SKM-1 (cell line): ENCODE results near the gene LHFPL3.
"Not testable (repeated sequence)": the region's sequence is repeated elsewhere in the genome, so short reads cannot be mapped to it uniquely, and the experiment has no call there.

ENCODE experiments used
- DNase-seq: peaks from one replicate; lab custom pipeline; 2025; ENCODE audit not compliant: unreplicated experiment; lab: John Stamatoyannopoulos, UW

LHFPL3 gene

GRCh38 chr7:104572554-104572953 is 244.2 kb downstream of the LHFPL3 start:
- no peak for DNase-seq

GRCh38 chr7:104584620-104585019 is 256.2 kb downstream of the LHFPL3 start:
- DNase-seq: no peak

- DNase-seq: not testable (repeated sequence)
Measured at GRCh38 chr7:104595591-104595990, 267.2 kb downstream of the LHFPL3 start.

GRCh38 chr7:104603957-104604356 is 275.6 kb downstream of the LHFPL3 start:
- no peak for DNase-seq

- no peak for DNase-seq
Measured at GRCh38 chr7:104604706-104605105, 276.3 kb downstream of the LHFPL3 start.

- DNase-seq: no peak
Measured at GRCh38 chr7:104621321-104621720, 292.9 kb downstream of the LHFPL3 start.

- DNase-seq: no peak
Measured at GRCh38 chr7:104625956-104626355, 297.6 kb downstream of the LHFPL3 start.

- no peak for DNase-seq
Measured at GRCh38 chr7:104627516-104627915, 299.1 kb downstream of the LHFPL3 start.

GRCh38 chr7:104628017-104628416 is 299.6 kb downstream of the LHFPL3 start:
- no peak for DNase-seq

GRCh38 chr7:104629408-104629807 is 301.0 kb downstream of the LHFPL3 start:
- DNase-seq: no peak

- DNase-seq: no peak
Measured at GRCh38 chr7:104640506-104640905, 312.1 kb downstream of the LHFPL3 start.

GRCh38 chr7:104642560-104642959 is 314.2 kb downstream of the LHFPL3 start:
- no peak for DNase-seq

- no peak for DNase-seq
Measured at GRCh38 chr7:104643587-104644217, 315.3 kb downstream of the LHFPL3 start.

GRCh38 chr7:104650991-104651640 is 322.7 kb downstream of the LHFPL3 start:
- DNase-seq: no peak

GRCh38 chr7:104652434-104652833 is 324.0 kb downstream of the LHFPL3 start:
- DNase-seq: no peak

- no peak for DNase-seq
Measured at GRCh38 chr7:104652865-104653264, 324.5 kb downstream of the LHFPL3 start.

- no peak for DNase-seq
Measured at GRCh38 chr7:104653825-104654401, 325.5 kb downstream of the LHFPL3 start.

GRCh38 chr7:104655592-104655991 is 327.2 kb downstream of the LHFPL3 start:
- no peak for DNase-seq

- no peak for DNase-seq
Measured at GRCh38 chr7:104656467-104656866, 328.1 kb downstream of the LHFPL3 start.

- no peak for DNase-seq
Measured at GRCh38 chr7:104657134-104657533, 328.7 kb downstream of the LHFPL3 start.

GRCh38 chr7:104661575-104661974 is 333.2 kb downstream of the LHFPL3 start:
- no peak for DNase-seq

- no peak for DNase-seq
Measured at GRCh38 chr7:104664648-104665047, 336.2 kb downstream of the LHFPL3 start.
